IPS DF 4.7 (cell line): ENCODE data around the gene KIF20B.
"Not testable (repeated sequence)": the region's sequence is repeated elsewhere in the genome, so short reads cannot be mapped to it uniquely, and the experiment has no call there.

Source experiments
- DNase-seq: peaks from one replicate; pipeline ENCODE4 v3.0.0-alpha.2; 2013; ENCODE audit warnings: low spot score; ENCODE audit errors: extremely low read depth

KIF20B gene

GRCh38 chr10:89684604-89685003 is 16.8 kb upstream of the KIF20B start:
- no peak for DNase-seq

GRCh38 chr10:89685936-89686335 is 15.5 kb upstream of the KIF20B start:
- no peak for DNase-seq

GRCh38 chr10:89690027-89690426 is 11.4 kb upstream of the KIF20B start:
- DNase-seq = no peak

GRCh38 chr10:89692416-89692815 is 9.0 kb upstream of the KIF20B start:
- DNase-seq = no peak

GRCh38 chr10:89693176-89693575 is 8.2 kb upstream of the KIF20B start:
- DNase-seq = no peak

- no peak for DNase-seq
Measured at GRCh38 chr10:89695307-89695706, 6.1 kb upstream of the KIF20B start.

- DNase-seq = no peak
Measured at GRCh38 chr10:89697946-89698345, 3.4 kb upstream of the KIF20B start.

GRCh38 chr10:89699581-89700064 is 1.8 kb upstream of the KIF20B start:
- DNase-seq = no peak

- DNase-seq = no peak
Measured at GRCh38 chr10:89700923-89701241, 508 bp upstream of the KIF20B start.

- no peak for DNase-seq
Measured at GRCh38 chr10:89702121-89702480, 711 bp downstream of the KIF20B start.

GRCh38 chr10:89705466-89705865 is 4.1 kb downstream of the KIF20B start:
- DNase-seq = no peak

- no peak for DNase-seq
Measured at GRCh38 chr10:89706011-89706410, 4.6 kb downstream of the KIF20B start.

- DNase-seq = no peak
Measured at GRCh38 chr10:89707372-89707771, 6.0 kb downstream of the KIF20B start.

GRCh38 chr10:89710753-89711152 is 9.4 kb downstream of the KIF20B start:
- DNase-seq = no peak

GRCh38 chr10:89734616-89735015 is 33.2 kb downstream of the KIF20B start:
- no peak for DNase-seq

- no peak for DNase-seq
Measured at GRCh38 chr10:89738551-89739209, 37.3 kb downstream of the KIF20B start.

GRCh38 chr10:89741126-89741762 is 39.9 kb downstream of the KIF20B start:
- no peak for DNase-seq

- DNase-seq = no peak
Measured at GRCh38 chr10:89744026-89744425, 42.6 kb downstream of the KIF20B start.

GRCh38 chr10:89745903-89746302 is 44.5 kb downstream of the KIF20B start:
- no peak for DNase-seq

GRCh38 chr10:89750441-89750840 is 49.1 kb downstream of the KIF20B start:
- DNase-seq = no peak

GRCh38 chr10:89755374-89755773 is 54.0 kb downstream of the KIF20B start:
- no peak for DNase-seq

- DNase-seq = no peak
Measured at GRCh38 chr10:89759531-89759930, 58.1 kb downstream of the KIF20B start.

- not testable (repeated sequence) for DNase-seq
Measured at GRCh38 chr10:89763671-89764070, 62.3 kb downstream of the KIF20B start.
